ENCODE measurements around the gene LMF1.
"Not testable (repeated sequence)": the region's sequence is repeated elsewhere in the genome, so short reads cannot be mapped to it uniquely, and the experiment has no call there.

Gene LMF1

DNA sequence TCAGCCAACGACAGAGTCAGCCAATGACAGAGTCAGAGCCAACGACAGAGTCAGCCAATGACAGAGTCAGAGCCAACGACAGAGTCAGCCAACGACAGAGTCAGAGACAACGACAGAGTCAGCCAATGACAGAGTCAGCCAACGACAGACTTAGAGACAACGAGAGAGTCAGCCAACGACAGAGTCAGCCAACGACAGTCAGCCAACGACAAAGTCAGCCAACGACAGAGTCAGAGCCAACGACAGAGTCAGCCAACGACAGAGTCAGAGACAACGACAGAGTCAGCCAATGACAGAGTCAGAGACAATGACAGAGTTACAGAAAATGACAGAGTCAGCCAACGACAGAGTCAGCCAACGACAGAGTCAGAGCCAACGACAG, 22.9 kb downstream of the LMF1 start:
- not testable (repeated sequence) for DNase-seq (ENCODE audit: low spot score)

DNA sequence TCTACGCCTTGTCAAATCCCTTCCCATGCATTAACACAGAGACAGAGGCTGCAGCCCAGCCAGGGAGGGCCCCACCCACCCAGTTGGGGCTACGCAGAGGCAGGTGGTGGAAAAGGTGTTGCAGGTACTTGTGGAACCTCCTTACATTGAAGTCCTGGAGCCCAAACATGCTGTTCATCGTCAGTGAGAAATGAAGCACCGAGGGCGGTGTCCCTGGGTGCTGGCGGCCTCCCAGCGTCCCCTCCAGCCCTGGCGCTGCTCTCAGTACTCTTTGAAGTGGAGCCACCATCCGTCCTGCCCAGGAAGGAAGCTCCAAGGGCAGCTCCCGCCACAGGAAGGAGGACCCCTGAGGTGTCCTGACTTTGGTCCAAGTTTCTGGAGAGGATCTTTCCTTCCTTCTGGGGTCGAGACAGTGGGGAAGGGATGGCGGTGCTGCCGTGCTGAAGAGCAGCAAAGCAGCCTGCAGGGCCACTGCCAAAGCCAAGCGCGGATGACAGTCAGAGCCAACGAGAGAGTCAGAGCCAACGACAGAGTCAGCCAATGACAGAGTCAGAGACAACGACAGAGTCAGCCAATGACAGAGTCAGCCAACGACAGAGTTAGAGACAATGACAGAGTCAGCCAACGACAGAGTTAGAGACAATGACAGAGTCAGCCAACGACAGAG, 23.4 kb downstream of the LMF1 start:
- DNase-seq (ENCODE audit: low spot score): no peak

DNA sequence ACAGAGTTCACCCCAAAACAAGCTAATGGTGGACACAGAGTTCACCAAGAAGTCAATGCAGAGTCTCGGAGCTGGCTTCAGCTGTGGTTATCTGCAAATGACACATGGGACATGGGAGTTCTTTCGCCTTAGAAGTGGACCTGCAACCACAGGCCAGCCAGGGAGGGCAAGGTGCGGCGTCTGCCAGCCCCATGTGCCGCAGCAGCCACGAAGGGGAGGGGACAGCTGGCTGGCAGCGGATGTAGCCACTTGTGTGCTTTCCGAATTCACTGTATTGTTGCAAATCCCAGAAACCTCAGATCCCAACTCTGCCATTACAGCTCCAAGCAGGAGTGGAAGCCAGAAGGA, 24.8 kb downstream of the LMF1 start:
- no peak for DNase-seq (ENCODE audit: low spot score)

DNA sequence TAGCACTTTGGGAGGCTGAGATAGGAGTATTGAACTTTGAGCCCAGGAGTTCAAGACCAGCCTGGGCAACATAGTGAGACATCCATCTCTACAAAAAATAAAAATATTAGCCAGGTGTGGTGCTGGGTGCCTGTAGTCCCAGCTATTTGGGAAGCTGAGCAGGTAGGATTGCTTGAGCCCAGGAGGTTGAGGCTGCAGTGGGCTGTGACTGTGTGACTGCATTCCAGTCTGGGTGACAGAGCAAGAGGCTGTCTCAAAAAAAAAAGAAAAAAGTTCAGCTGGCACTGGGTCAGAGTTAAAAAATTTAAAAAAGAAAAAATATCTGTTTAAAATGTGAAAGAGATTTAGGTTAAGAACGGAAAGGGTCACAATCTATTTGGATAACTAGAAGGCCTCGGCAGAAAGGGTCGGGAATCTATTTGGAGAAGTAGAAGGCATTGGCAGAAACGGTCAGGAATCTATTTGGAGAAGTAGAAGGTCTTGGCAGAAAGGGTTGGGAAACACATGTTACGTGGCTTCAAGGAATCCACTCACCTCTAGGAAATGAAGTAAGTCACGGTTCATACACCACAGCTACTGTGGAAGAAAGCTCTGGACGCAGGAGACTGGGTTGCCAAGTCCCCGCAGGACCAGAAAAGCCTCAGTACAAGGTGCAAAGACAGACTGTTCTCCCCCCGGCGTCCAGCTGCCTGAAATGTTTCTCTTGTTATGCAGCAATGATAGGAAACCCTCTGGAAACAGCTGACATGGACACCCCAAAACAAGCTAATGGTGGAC, 25.3 kb downstream of the LMF1 start:
- DNase-seq (ENCODE audit: low spot score): no peak

DNA sequence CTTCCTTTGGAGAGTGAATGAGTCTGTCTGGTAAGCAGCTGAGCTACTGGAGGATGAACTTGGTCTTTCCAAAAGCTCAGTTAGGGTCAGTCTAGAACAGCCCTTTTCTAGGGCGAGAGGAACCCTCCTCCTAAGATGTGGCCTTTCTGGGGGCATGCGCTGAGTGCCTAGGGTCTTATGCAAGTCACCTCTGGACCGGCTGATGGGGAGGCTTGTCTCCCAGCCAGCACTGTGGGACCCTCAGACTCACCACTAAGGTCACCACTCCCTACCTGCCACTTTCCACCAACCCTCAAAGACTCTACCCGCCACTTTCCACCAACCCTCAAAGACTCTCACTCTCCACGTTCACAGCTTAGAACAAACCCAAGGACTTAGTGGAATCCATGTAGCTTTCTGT, 26.8 kb downstream of the LMF1 start:
- no peak for DNase-seq (ENCODE audit: low spot score)

DNA sequence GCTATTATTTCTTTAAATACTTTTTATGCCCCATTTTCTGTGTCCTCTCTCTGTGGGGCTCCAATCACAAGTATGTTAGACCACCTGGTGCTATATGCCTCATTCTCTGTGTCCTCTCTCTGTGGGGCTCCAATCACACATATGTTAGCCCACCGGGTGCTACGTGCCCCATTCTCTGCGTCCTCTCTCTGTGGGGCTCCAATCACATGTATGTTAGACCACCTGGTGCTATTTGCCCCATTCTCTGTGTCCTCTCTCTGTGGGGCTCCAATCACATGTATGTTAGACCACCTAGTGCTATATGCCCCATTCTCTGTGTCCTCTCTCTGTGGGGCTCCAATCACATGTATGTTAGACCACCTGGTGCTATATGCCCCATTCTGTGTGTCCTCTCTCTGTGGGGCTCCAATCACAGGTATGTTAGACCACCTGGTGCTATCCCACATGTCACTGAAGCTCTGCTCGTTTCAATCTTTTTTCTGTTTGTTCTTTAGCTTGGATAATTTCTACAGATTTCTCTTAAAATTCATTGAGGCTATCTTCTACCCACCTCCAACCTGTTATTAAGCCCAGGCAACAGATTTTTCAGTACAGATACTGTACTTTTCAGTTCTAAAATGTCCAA, 28.2 kb downstream of the LMF1 start:
- DNase-seq (ENCODE audit: low spot score): no peak

DNA sequence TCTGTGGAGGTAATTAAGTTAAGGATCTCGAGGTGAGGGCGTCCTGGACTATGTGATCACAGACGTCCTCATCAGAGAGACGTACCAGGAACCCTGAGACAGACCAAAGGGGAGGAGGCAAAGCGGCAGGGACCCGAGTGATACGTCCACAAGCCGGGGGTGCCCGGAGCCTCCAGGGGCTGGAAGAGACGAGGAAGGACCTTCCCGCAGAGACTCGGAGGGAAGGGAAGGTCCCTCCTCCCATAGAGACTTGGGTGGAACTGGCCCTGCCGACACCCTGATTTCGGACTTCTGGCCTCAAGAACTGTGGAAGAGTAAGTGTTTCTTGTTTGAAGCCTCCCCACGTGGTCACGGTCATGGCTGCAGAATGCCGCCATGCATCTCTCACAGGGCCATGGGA, 30.8 kb downstream of the LMF1 start:
- DNase-seq (ENCODE audit: low spot score): no peak

DNA sequence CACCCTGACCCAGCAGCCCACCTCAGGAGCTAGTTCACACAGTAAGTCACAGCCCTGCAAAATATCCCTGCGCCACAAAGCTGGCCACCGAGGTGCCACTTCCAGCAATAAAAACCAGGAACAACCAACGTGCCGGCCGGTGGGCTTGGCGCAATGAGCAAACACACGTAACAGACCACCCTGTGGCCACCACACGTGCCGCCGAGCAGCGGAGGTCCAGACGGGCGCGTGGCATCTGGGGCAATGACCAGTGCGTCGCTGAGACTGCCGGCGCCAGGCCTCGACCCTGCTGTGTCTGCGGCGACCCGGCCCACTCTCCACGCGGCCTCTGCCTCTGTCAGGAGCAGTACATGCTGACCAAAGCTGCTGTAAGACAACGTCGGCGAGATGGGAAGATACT, 31.5 kb downstream of the LMF1 start:
- no peak for DNase-seq (ENCODE audit: low spot score)

DNA sequence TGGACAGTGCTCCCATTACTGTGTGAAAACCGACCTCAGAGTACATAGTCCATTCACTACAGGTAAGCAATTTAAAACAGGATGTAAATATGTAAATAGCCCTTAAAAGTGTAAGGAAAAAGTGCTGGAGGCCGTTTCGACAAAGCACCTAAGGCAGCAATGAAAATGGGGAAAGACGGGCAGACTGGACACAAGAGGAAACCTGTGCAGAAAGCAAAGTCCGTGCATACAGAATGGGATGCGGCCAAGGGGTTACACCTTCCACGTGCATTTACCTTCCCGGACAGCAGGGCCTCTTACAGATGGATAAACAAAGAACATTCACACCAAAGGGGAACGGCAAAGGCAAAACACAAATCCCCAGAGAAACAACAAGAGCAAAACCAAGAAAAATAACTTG, 32.0 kb downstream of the LMF1 start:
- DNase-seq (ENCODE audit: low spot score): no peak

DNA sequence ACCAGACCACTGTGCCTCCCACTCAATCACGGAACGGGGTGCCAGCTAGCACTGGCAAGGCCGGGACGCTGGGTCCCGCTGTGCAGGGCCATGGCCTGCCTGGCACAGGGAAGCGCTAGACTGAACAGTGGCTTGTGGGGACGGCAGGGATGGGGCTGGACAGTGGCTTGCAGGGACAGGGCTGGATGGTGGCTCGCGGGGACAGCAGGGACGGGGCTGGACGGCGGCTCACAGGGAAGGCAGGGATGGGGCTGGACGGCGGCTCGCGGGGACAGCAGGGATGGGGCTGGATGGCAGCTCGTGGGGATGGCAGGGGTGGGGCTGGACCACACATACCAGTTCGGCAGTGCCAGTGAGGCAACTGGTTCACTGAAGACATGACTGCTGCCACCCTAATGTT, 32.6 kb downstream of the LMF1 start:
- DNase-seq (ENCODE audit: low spot score): peak; percentile 54

DNA sequence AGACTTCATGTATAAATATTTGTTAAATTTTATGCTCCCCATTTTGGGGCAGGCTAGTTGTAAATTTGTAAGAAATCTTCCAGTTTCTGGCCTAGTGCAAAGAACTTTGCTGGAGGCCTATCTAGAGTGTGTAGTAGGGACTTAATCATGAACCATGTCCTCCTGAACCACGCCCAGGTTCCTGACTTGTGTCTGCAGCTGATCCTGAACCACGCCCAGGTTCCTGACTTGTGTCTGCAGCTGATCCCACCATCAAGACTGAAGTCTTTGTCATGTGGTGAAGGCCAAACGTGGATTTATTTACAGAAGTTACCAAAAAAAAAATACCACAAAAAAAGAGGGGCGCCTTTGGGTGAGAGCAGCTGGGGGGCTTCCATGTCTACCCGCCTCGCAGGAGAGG, 33.1 kb downstream of the LMF1 start:
- DNase-seq (ENCODE audit: low spot score): no peak

DNA sequence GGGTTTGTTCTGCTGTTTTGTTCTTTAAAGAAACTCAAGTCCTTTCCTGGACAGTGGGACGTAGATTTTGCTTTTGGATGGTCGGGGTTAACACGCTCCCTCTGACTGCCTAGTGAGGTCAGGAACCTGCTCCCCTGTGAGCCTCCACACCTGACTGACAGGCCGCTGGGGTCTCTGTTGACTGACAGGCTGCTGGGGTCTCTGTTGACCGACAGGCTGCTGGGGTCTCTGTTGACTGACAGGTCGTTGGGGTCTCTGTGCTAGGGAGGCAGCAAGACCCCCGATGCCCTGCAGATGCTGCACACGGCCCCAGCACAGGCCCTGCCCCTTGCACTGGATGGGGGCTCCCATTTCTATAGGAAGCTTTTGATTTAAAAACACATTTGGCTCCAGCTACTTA, 33.5 kb downstream of the LMF1 start:
- no peak for DNase-seq (ENCODE audit: low spot score)

DNA sequence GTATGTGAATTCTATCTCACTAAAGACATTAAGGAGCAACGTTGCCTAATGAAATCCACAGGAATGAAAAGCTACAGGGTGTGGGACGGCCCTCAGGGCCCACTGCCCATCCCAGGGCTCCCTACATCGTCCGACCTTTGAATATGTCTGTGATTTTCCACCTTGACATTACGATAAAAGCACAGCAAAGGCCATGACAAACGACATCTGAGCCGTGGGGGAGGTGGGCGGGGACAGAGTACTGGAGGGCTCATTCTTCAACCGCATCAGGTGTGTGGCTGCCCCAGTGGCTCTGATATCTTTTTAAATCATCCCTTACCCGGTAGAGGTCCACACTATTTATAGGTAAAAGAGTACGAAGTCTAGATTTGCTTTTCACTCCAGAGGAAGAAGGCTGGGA, 35.1 kb downstream of the LMF1 start:
- DNase-seq (ENCODE audit: low spot score): no peak

DNA sequence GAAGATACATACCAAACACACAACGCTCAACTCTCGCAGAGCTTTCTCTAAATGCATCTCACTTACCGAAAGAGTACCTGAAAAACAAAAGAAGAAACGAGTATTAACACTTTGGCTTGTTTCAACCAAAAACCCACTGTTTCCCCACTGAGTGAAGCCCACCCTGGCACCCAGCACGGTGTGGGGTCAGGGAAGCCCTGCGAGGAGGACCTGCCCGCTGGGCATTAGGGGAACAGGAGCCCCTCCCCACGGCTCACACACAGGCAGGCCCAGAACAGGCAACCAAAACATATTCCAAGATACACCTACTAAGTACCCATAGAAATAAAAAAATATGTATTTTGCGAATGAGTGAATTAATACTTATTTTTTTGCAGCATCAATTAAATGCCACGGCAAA, 36.6 kb downstream of the LMF1 start:
- DNase-seq (ENCODE audit: low spot score): no peak

DNA sequence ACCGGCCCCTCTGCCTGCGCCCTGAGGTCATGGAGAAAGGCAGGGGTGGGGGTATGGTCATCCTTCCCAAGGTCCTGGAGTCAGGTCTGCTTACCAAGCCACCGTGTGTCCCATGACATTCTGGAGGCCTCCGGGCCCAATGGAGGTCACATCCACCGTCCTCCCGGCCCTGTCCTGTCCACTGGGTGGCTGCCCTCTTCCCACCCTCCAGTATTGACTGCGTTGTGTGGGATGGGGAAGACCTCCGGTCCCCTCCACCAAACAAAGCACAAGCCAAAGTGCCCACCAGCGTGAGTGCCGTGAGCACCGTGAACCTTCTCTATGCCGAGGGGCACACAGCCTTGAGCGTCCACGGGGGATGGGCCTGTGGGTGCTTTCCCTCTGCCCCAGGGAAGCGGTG, 37.2 kb downstream of the LMF1 start:
- no peak for DNase-seq (ENCODE audit: low spot score)

DNA sequence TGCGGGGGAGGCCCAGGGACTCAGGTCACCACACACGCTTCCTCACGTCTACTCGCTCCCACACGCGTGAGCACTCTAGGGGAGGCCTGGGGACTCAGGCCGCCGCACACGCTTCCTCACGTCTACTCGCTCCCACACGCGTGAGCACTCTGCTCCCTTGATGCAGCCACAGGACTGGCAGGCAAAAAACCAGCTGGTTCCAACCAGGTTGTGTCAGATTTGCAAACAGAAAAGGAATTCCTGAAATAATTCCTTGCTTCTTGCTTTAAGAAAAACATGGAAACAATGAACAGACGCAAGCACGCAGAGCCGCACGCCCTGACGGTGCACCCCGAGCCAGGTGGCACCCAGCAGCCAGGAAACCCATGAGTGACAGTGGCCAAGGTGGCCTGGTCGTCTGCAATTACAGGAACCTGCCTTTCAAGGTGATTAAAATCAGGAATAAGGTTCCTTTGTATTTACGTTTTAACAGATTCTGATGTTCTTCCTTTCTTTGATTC, 37.9 kb downstream of the LMF1 start:
- no peak for DNase-seq (ENCODE audit: low spot score)

DNA sequence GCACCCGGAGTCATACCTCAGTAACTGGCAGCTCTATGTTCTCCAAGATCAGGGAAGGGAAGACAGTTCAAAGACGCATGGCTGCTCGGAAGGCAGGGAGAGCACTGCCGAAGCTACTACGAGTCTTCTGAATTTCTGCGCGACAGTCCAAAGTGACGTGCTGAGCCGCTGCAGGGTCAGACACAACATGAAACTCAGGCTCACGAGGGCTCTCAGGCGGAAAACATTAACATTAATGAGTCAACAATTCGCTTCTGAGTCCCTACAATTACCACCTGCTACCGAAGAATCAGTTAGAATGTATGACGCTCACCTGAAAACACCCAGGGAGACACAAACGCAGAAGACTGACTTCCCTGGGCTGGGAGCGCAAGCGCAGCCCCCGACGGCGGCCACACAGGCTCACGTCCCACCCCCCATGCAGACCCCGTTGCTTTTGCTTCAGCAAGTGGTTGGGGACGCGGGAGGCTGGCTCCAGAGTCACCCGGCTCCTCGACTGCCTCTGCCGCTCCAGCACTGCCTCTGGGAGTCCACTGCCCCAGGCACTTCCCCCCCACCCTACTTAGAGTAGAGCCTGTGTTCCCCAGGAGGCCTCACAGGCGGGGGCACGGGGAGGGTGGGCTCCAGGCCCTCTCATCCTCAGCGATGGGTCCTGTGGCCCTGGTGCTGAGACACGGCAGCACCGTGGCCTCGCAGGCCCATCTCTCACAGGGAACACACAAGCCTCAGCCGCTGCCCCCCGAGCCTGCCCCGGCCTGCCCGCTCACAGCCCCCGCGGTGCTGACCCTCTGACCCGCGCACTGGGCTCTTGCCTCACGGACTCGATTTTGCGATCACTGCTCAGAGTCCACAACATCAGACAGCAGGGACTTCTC, 38.9 kb downstream of the LMF1 start:
- no peak for DNase-seq (ENCODE audit: low spot score)

DNA sequence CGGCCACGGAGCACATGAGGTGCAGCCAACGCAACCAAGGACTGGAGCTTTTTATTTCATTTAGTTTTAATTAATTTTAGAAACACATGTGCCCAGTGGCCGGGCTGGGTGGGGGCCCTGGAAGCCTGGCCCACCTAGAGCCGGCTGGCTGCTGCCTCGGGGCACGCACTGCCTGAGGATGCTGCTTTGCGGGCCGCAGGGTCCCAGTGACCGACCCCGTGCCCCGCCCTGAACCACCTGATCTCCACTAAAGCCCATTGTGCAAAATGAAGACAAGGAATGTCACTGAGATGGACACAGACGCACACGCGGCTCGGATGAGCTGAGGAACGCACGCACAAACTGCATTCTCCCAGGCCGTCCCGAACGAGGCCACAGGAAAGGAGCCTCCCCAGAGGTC, 39.6 kb downstream of the LMF1 start:
- no peak for DNase-seq (ENCODE audit: low spot score)

DNA sequence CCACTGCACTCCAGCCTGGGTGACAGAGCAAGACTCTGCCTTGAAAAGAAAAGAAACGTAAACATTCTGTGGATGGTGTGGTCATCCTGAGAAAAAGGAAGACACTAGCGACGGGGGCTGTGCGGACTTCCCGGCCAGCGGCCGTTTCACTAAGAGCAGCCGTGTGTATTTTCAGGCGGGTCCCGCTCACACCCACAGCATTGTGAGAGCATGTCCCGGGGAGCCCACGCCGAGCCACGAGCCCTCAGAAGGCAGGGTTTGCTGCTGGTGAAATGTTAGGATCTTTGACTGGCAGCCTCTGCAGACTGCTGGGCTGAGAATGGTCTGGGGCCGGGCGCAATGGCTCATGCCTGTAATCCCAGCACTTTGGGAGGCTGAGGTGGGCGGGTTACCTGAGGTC, 40.3 kb downstream of the LMF1 start:
- DNase-seq (ENCODE audit: low spot score): no peak

DNA sequence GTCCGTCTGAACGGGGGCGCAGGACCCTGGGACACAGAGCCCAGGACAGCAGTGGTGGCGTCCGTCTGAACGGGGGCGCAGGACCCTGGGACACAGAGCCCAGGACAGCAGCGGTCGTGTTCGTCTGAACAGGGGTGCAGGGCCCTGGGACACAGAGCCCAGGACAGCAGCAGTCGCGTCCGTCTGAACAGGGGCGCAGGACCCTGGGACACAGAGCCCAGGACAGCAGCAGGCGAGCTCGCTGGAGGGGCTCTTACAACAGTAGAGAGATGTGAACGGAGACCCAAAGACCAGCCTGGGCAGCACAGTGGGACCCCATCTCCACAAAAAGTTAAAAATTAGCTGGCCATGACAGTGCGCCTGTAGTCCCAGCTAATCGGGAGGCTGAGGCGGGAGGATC, 40.7 kb downstream of the LMF1 start:
- DNase-seq (ENCODE audit: low spot score): no peak

DNA sequence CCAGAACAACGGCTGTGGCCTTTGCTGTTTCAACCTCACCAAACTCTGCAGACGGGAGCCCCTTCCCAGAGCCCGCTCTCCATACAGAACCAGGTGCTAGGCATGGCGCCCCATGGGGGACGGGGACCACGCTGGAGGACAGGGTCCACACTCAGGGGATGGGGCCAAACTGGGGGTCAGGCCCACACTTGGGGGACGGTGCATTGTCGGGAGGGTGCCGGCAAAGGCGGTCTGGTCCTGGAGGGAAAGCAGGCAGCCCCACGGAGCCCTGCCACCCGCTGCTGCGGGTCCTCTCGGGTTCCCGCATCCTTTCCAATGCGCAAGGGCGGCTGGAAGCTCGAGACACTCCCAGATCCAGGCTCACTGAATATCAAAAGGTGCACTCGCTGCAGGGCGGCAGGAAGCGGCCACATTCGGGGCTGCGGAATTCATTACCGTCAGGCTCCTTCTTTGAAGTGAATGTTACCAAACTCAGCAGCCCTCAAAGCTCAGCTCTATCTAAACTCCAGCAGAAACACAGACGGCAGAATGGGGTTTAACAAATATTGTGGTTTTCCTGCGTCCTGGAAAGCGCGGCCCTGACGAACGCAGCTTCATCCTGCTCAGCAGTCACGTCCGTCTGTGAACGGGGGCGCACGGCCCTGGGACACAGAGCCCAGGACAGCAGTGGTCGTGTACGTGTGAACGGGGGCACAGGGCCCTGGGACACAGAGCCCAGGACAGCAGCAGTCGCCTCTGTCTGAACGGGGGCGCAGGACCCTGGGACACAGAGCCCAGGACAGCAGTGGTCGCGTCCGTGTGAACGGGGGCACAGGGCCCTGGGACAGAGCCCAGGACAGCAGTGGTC, 41.3 kb downstream of the LMF1 start:
- no peak for DNase-seq (ENCODE audit: low spot score)

DNA sequence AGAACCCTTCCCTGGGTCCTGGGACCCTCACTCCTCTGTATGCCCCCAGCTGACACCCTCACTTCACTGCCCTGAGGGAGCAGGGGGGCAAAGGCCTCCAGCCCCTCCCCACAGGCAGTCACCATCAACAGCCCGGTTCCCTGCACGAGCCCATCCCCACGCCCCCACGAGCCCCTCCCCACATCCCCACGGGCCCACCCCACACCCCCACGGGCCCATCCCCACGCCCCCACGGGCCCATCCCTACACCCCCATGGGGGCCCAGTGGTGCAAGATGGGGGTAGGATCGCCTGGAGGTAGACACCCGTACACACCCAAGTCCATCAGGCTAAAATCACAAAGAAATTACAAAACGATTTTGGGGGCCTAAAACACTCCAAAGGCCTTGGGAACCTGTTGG, 42.3 kb downstream of the LMF1 start:
- no peak for DNase-seq (ENCODE audit: low spot score)

Data from globus pallidus (tissue), 1 donor.